ENCODE measurements around the gene PEX13. TPM values are rescaled to one million over a fixed set of nuclear protein-coding genes. Genes with fewer than 3 reads are reported as not detected.

The PEX13 gene
- total and polyA plus RNA-seq, 10 of the 15 experiments (the other 5 are each of a cell fraction or from before 2014, with no cell fraction given) = 2.6 to 27.6 (median 17.8) TPM

DNA sequence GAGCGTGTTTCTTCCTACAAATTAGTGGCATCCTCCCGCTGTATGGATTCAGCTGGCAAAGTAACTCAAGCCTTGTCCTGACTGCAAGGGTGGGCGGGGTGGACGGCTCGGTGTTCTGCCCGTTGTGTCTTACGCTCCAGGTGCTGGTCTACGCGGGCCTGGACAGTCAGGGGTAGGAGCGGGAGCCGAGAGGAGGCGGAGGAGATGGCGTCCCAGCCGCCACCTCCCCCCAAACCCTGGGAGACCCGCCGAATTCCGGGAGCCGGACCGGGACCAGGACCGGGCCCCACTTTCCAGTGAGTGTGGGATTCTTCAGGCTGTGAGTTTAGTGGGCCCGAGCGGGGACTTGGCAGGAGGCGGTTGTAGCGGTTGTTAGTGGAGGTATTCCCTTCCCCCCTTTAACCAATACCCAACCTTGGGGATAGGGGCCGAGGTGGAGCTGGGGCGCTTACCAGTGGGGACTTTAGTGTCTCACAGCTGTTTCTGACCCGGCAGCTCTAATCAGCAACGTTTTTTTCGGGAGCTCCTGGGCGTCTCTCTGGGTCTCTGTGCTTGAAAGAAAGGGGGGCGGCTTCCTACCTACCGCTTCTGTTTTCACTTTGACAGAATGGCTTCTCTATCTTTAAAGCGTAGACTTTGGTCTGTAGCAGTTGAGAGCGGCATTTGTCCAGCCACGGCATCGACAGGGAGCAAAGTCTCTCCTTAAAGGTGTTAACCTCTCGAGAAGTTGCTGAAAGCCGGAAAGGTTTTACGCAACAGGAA, at the start of gene PEX13, which contains the start of gene PUS10 (continued):
- TF ChIP-seq, protein P1, sequence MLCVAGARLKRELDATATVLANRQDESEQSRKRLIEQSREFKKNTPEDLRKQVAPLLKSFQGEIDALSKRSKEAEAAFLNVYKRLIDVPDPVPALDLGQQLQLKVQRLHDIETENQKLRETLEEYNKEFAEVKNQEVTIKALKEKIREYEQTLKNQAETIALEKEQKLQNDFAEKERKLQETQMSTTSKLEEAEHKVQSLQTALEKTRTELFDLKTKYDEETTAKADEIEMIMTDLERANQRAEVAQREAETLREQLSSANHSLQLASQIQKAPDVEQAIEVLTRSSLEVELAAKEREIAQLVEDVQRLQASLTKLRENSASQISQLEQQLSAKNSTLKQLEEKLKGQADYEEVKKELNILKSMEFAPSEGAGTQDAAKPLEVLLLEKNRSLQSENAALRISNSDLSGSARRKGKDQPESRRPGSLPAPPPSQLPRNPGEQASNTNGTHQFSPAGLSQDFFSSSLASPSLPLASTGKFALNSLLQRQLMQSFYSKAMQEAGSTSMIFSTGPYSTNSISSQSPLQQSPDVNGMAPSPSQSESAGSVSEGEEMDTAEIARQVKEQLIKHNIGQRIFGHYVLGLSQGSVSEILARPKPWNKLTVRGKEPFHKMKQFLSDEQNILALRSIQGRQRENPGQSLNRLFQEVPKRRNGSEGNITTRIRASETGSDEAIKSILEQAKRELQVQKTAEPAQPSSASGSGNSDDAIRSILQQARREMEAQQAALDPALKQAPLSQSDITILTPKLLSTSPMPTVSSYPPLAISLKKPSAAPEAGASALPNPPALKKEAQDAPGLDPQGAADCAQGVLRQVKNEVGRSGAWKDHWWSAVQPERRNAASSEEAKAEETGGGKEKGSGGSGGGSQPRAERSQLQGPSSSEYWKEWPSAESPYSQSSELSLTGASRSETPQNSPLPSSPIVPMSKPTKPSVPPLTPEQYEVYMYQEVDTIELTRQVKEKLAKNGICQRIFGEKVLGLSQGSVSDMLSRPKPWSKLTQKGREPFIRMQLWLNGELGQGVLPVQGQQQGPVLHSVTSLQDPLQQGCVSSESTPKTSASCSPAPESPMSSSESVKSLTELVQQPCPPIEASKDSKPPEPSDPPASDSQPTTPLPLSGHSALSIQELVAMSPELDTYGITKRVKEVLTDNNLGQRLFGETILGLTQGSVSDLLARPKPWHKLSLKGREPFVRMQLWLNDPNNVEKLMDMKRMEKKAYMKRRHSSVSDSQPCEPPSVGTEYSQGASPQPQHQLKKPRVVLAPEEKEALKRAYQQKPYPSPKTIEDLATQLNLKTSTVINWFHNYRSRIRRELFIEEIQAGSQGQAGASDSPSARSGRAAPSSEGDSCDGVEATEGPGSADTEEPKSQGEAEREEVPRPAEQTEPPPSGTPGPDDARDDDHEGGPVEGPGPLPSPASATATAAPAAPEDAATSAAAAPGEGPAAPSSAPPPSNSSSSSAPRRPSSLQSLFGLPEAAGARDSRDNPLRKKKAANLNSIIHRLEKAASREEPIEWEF (IDR thresholded peaks at IDR 0.05; ENCODE audit: insufficient replicate concordance, low read depth, low read length) = peak; percentile 95
- TF ChIP-seq, protein P2, sequence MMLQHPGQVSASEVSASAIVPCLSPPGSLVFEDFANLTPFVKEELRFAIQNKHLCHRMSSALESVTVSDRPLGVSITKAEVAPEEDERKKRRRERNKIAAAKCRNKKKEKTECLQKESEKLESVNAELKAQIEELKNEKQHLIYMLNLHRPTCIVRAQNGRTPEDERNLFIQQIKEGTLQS (IDR thresholded peaks at IDR 0.05; ENCODE audit: borderline replicate concordance, extremely low read depth, low read depth, low read length) = no peak
- TF ChIP-seq, protein P3, sequence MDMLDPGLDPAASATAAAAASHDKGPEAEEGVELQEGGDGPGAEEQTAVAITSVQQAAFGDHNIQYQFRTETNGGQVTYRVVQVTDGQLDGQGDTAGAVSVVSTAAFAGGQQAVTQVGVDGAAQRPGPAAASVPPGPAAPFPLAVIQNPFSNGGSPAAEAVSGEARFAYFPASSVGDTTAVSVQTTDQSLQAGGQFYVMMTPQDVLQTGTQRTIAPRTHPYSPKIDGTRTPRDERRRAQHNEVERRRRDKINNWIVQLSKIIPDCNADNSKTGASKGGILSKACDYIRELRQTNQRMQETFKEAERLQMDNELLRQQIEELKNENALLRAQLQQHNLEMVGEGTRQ (IDR thresholded peaks at IDR 0.05; ENCODE audit: borderline replicate concordance, low read depth, low read length) = no peak
- TF ChIP-seq MEF2A (IDR thresholded peaks at IDR 0.05; ENCODE audit: insufficient read depth, low read depth, low read length) = no peak
- TF ChIP-seq EZH2 (IDR thresholded peaks at IDR 0.05; ENCODE audit: borderline replicate concordance, control insufficient read depth, low read depth, low read length) = no peak
- no peak for TF ChIP-seq KAT2A (conservative IDR thresholded peaks at IDR 0.05; ENCODE audit: control insufficient read depth, low read depth, low read length)
- TF ChIP-seq MYB (IDR thresholded peaks at IDR 0.05; ENCODE audit: borderline replicate concordance, low read depth, low read length) = no peak
- TF ChIP-seq EGR1 (IDR thresholded peaks at IDR 0.05; ENCODE audit: borderline replicate concordance in 1 of 2, low read depth in 2 of 2, low read length in 2 of 2) = peak; percentile 54 to 93
- TF ChIP-seq FOXM1 (IDR thresholded peaks at IDR 0.05; ENCODE audit: low read depth, low read length) = no peak; the same call in 1 of the 2 replicates
- no peak; the same call in 1 of the 2 replicates for TF ChIP-seq RB1 (IDR thresholded peaks at IDR 0.05; ENCODE audit: borderline replicate concordance)
- no peak for TF ChIP-seq TBL1XR1 (IDR thresholded peaks at IDR 0.05; ENCODE audit: low read depth, low read length)
- TF ChIP-seq RELA (IDR thresholded peaks at IDR 0.05; ENCODE audit: borderline replicate concordance, partially characterized antibody) = no peak
- TF ChIP-seq KLF5 (IDR thresholded peaks at IDR 0.05; ENCODE audit: partially characterized antibody) = peak; percentile 8
- peak; percentile 70; the same call in 1 of the 2 replicates for TF ChIP-seq TCF12 (IDR thresholded peaks at IDR 0.05; ENCODE audit: low read depth, low read length)
- no peak; the same call in 1 of the 2 replicates for TF ChIP-seq E2F4 (IDR thresholded peaks at IDR 0.05; ENCODE audit: low read depth, low read length)
- no peak for TF ChIP-seq SREBF1 (IDR thresholded peaks at IDR 0.05; ENCODE audit: low read length)
- TF ChIP-seq JUND (IDR thresholded peaks at IDR 0.05; ENCODE audit: low read depth, low read length) = no peak
- TF ChIP-seq RUNX3 (IDR thresholded peaks at IDR 0.05; ENCODE audit: low read length) = no peak
- no peak for TF ChIP-seq SIX5 (IDR thresholded peaks at IDR 0.05; ENCODE audit: low read depth, low read length, severe bottlenecking)
- TF ChIP-seq, protein P4, sequence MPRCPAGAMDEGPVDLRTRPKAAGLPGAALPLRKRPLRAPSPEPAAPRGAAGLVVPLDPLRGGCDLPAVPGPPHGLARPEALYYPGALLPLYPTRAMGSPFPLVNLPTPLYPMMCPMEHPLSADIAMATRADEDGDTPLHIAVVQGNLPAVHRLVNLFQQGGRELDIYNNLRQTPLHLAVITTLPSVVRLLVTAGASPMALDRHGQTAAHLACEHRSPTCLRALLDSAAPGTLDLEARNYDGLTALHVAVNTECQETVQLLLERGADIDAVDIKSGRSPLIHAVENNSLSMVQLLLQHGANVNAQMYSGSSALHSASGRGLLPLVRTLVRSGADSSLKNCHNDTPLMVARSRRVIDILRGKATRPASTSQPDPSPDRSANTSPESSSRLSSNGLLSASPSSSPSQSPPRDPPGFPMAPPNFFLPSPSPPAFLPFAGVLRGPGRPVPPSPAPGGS (IDR thresholded peaks at IDR 0.05; ENCODE audit: borderline replicate concordance, insufficient read depth, low read depth, low read length, poor library complexity, severe bottlenecking) = no peak

All from GM12878 (cell line).